Measurements from ENCODE around the gene PHF10. TPM values are rescaled to one million over a fixed set of nuclear protein-coding genes. Genes with fewer than 3 reads are reported as not detected.
A peak's percentile ranks its signal among the peaks of the same experiment; 100 is the strongest.

Gene PHF10
- total RNA-seq, 1 donor from 2014 or later = 74.0 TPM

DNA sequence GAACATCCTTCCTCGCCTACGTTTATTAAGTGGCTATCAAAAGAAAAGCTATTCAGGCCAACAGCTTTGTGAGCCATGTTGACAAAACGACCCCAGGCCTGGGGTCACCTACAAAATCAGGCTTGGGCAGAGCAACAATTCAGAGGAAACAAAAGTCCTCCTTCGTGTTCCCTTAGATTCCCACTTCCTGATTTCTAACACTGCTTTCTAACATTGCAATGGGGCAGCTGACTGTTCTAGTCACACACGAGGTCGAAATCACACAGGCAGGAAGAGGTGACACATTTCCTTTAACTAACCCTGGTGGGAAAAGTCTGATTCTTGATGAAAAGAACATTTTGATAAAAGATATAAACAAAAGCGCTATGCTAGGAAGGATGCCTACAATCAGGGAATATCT is 54.4 kb downstream of the PHF10 start:
- no peak for DNase-seq (ENCODE audit: low spot score in 2 of 2, unreplicated experiment in 2 of 2)
- H3K36me3 Mint-ChIP-seq = peaks cover 52% of the 10 kb centered on the region
- H3K4me3 Mint-ChIP-seq = no peak overlapping the region
- no peaks in the 10 kb centered on the region for H3K4me1 Mint-ChIP-seq
- no peak overlapping the region for H3K27ac Mint-ChIP-seq
- H3K9me3 Mint-ChIP-seq = peaks cover 12% of the 10 kb centered on the region
- no peak for TF ChIP-seq CTCF (IDR thresholded peaks at IDR 0.05; ENCODE audit: unreplicated experiment)
- H3K27me3 Mint-ChIP-seq (ENCODE audit: low read depth) = no peaks in the 10 kb centered on the region

DNA sequence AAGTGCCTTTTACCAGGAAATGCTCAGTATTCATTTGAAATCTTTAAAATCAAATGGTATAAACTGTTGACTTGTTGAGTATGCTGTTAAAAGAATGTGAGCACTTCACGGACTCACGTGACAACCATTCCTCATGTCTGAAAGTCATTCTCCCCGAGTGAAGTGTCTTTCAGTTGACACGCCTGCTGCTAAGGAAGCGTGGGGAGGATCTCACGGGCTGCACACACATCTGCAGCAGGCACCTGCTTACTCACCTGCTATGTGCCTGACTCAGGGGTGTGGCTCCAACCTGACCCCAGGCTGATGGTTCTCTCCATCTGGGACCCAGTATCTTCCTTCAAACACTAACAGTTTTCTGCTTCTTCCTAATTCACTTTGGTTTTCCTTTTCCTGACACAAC is 55.2 kb downstream of the PHF10 start:
- H3K4me3 Mint-ChIP-seq = no peak overlapping the region
- DNase-seq (ENCODE audit: low spot score in 2 of 2, unreplicated experiment in 2 of 2) = no peak
- peaks cover 5% of the 10 kb centered on the region for H3K9me3 Mint-ChIP-seq
- H3K4me1 Mint-ChIP-seq = no peaks in the 10 kb centered on the region
- TF ChIP-seq CTCF (IDR thresholded peaks at IDR 0.05; ENCODE audit: unreplicated experiment) = no peak
- H3K36me3 Mint-ChIP-seq = peaks cover 48% of the 10 kb centered on the region
- H3K27me3 Mint-ChIP-seq (ENCODE audit: low read depth) = no peaks in the 10 kb centered on the region
- no peak overlapping the region for H3K27ac Mint-ChIP-seq

- Mint-ChIP-seq H3K4me3 (no peak overlapping the region), H3K9me3 (no peaks in the 10 kb centered on the region), H3K4me1 (no peaks in the 10 kb centered on the region), H3K36me3 (peaks cover 46% of the 10 kb centered on the region), H3K27me3 (ENCODE audit: low read depth) (no peaks in the 10 kb centered on the region), H3K27ac (no peak overlapping the region)
- TF ChIP-seq CTCF (IDR thresholded peaks at IDR 0.05; ENCODE audit: unreplicated experiment) = no peak
- DNase-seq (ENCODE audit: low spot score in 2 of 2, unreplicated experiment in 2 of 2) = no peak
Measured at GRCh38 chr6:169668203-169668847, 56.0 kb downstream of the PHF10 start.

DNA sequence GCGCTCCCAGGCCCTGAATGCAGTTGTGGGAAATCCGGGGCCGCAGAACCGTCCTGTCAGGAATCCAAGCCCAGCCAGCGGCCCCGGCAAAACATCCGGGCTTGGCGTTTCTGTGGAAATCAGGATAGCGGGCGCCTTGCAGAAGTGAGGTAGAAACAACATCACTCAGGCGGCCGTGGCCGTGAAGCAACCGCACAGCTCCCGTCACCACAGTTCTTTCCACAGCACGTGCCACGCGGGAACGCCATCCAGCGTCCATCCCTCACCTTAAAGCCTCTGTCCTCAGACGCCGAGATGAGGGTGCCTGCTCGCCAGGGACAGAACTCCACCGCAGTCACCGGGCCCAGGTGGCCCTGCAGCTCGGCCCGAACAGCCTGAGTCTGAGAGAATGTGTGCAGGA is 56.6 kb downstream of the PHF10 start:
- H3K27ac Mint-ChIP-seq = no peak overlapping the region
- TF ChIP-seq CTCF (IDR thresholded peaks at IDR 0.05; ENCODE audit: unreplicated experiment) = no peak
- no peak overlapping the region for H3K4me3 Mint-ChIP-seq
- H3K9me3 Mint-ChIP-seq = no peaks in the 10 kb centered on the region
- H3K36me3 Mint-ChIP-seq = peaks cover 47% of the 10 kb centered on the region
- no peaks in the 10 kb centered on the region for H3K27me3 Mint-ChIP-seq (ENCODE audit: low read depth)
- no peak for DNase-seq (ENCODE audit: low spot score in 2 of 2, unreplicated experiment in 2 of 2)
- H3K4me1 Mint-ChIP-seq = no peaks in the 10 kb centered on the region

GRCh38 chr6:169666441-169666840 is 57.9 kb downstream of the PHF10 start:
- Mint-ChIP-seq H3K27me3 (ENCODE audit: low read depth) (no peaks in the 10 kb centered on the region), H3K4me3 (no peak overlapping the region), H3K9me3 (no peaks in the 10 kb centered on the region), H3K36me3 (peaks cover 46% of the 10 kb centered on the region), H3K4me1 (no peaks in the 10 kb centered on the region), H3K27ac (no peak overlapping the region)
- TF ChIP-seq CTCF (IDR thresholded peaks at IDR 0.05; ENCODE audit: unreplicated experiment) = no peak
- no peak for DNase-seq (ENCODE audit: low spot score in 2 of 2, unreplicated experiment in 2 of 2)

- Mint-ChIP-seq H3K27ac (peak overlapping the region; percentile 39), H3K4me3 (no peak overlapping the region), H3K9me3 (no peaks in the 10 kb centered on the region), H3K36me3 (peaks cover 38% of the 10 kb centered on the region), H3K27me3 (ENCODE audit: low read depth) (no peaks in the 10 kb centered on the region), H3K4me1 (no peaks in the 10 kb centered on the region)
- no peak for DNase-seq (ENCODE audit: low spot score in 2 of 2, unreplicated experiment in 2 of 2)
- no peak for TF ChIP-seq CTCF (IDR thresholded peaks at IDR 0.05; ENCODE audit: unreplicated experiment)
Measured at GRCh38 chr6:169665289-169665688, 59.0 kb downstream of the PHF10 start.

All from mesothelial cell of epicardium (in vitro differentiated cells).